HepG2 (cell line): ENCODE results near the gene CAPG. TPM values are rescaled to one million over a fixed set of nuclear protein-coding genes. Genes with fewer than 3 reads are reported as not detected.
A peak's percentile ranks its signal among the peaks of the same experiment; 100 is the strongest.

Experiments
- ARID5B ChIP-seq: IDR thresholded peaks from 2 replicates; pipeline ENCODE4 v1.4.0; 2020; ENCODE audit warnings: mild to moderate bottlenecking, missing genetic modification reagents
- HNRNPUL1 ChIP-seq: fragments of 200-400 bp; formaldehyde crosslinking; IDR thresholded peaks from 2 replicates; pipeline ENCODE4 v1.6.1; 2017; ENCODE audit warnings: low read depth, mild to moderate bottlenecking, low read length, moderate library complexity
- KDM1A ChIP-seq: IDR thresholded peaks from 2 replicates; pipeline ENCODE4 v1.6.1; 2016; ENCODE audit warnings: missing compliant biosample characterization
- KDM4B ChIP-seq: sonication (generic); formaldehyde crosslinking; IDR thresholded peaks from 2 replicates; pipeline ENCODE4 v1.4.0; 2020; ENCODE audit warnings: missing genetic modification reagents
- NFIC ChIP-seq: IDR thresholded peaks from 2 replicates; pipeline ENCODE4 v1.6.1; 2012; ENCODE audit warnings: mild to moderate bottlenecking, low read length, inconsistent platforms
- PAX8 ChIP-seq: sonication (generic); formaldehyde crosslinking; IDR thresholded peaks from 2 replicates; pipeline ENCODE4 v1.8.0; 2022; ENCODE audit warnings: mild to moderate bottlenecking, missing genetic modification reagents, borderline replicate concordance
- RERE ChIP-seq: IDR thresholded peaks from 2 replicates; pipeline ENCODE4 v1.6.1; 2016; ENCODE audit warnings: low read depth, missing genetic modification reagents, missing compliant biosample characterization
- RFXAP ChIP-seq: sonication (generic); formaldehyde crosslinking; IDR thresholded peaks from 2 replicates; pipeline ENCODE4 v1.4.0; 2020; ENCODE audit warnings: missing genetic modification reagents, borderline replicate concordance
- SMAD1 ChIP-seq: sonication (generic); formaldehyde crosslinking; IDR thresholded peaks from 2 replicates; pipeline ENCODE4 v1.4.0; 2020; ENCODE audit warnings: missing genetic modification reagents, low read depth, mild to moderate bottlenecking, borderline replicate concordance
- TBX2 ChIP-seq: sonication (generic); formaldehyde crosslinking; IDR thresholded peaks from 2 replicates; pipeline ENCODE4 v1.5.0; 2020; ENCODE audit warnings: missing genetic modification reagents, mild to moderate bottlenecking, borderline replicate concordance
- ZNF142 ChIP-seq: sonication (generic); formaldehyde crosslinking; IDR thresholded peaks from 2 replicates; pipeline ENCODE4 v1.4.0; 2020; ENCODE audit warnings: missing genetic modification reagents
- ZNF383 ChIP-seq: sonication (generic); formaldehyde crosslinking; IDR thresholded peaks from 2 replicates; pipeline ENCODE4 v1.4.0; 2020; ENCODE audit warnings: missing genetic modification reagents, mild to moderate bottlenecking, borderline replicate concordance
- ZNF598 ChIP-seq: sonication (generic); formaldehyde crosslinking; IDR thresholded peaks from 2 replicates; pipeline ENCODE4 v1.5.1; 2020; ENCODE audit warnings: mild to moderate bottlenecking, missing genetic modification reagents, borderline replicate concordance
- polyA plus RNA-seq, 8 experiments: library from polyadenylated mRNA; depleted of rRNA in 3 of 8; stranded (reverse) in 7 of 8; unstranded in 1 of 8; fragments of >200 nt; fragmentation: Illumina TruSeq in 4 of 8; extraction: Trizol in 4 of 8; gene quantifications; 2 replicates each; pipeline versions ENCODE4 v1.2.1 to v1.2.3, GENCODE V29; 2011 to 2016; ENCODE audit warnings: low read depth in 4 of 8, missing spikeins in 1 of 8, mixed read lengths in 1 of 8; ENCODE audit not compliant: insufficient read depth in 1 of 8
- total RNA-seq, 5 experiments: library from RNA; depleted of rRNA; stranded (reverse); fragments of >200 nt; fragmentation: Illumina TruSeq; extraction: Trizol; gene quantifications; 2 replicates each; pipeline ENCODE4 v1.2.3, GENCODE V29; 2016; ENCODE audit warnings: low read depth in 1 of 5

The CAPG gene
- total and polyA plus RNA-seq, 2 of the 13 experiments (the other 11 are each of a cell fraction or from before 2014, with no cell fraction given), result 12.7 to 18.2 TPM

- peak; percentile 96 for TF ChIP-seq RERE (CRISPR knock-in tag)
- TF ChIP-seq ZNF598, result 0 out of 2 replicates have a peak, but pooled peaks have one; percentile 32
- peak; percentile 66; the same call in 1 of the 2 replicates for TF ChIP-seq ZNF142
- peak; percentile 87 for TF ChIP-seq KDM1A (CRISPR knock-in tag)
- TF ChIP-seq ZNF383, result no peak
- no peak for TF ChIP-seq PAX8 (CRISPR knock-in tag)
- no peak for TF ChIP-seq SMAD1 (CRISPR knock-in tag)
- TF ChIP-seq ARID5B, result peak; percentile 100
- TF ChIP-seq HNRNPUL1, result no peak
- TF ChIP-seq TBX2 (CRISPR knock-in tag), result peak; percentile 99
- peak; percentile 80 for TF ChIP-seq RFXAP (CRISPR knock-in tag)
- TF ChIP-seq NFIC, result peak; percentile 97
- TF ChIP-seq KDM4B (CRISPR knock-in tag), result peak; percentile 96
These were observed 11.3 kb upstream of the CAPG start (continued) for GRCh38 chr2:85421260-85422071.
